ENCODE results near the gene MSL3B.

MSL3B gene

GRCh38 chr2:233865838-233866237, 2.3 kb downstream of the MSL3B start:
- DNase-seq (no peak), ATAC-seq (no peak)
- intact Hi-C loops (cut with DNase I; ENCODE audit: low total_unique reads): no loop called here
- H3K27me3 ChIP-seq: peaks cover 0 to 26% (median 5%) of the 10 kb centered on the region in 3 donors
- in situ Hi-C loops (cut with MboI; ENCODE audit: low sequenced_read_pairs in 4 of 4): no loop called here
- no peaks in the 10 kb centered on the region for H3K36me3 ChIP-seq
- H3K4me3 ChIP-seq: no peak overlapping the region
- no peaks in the 10 kb centered on the region for H3K9me3 ChIP-seq
- H3K4me1 ChIP-seq: no peaks in the 10 kb centered on the region
- no peak overlapping the region for H3K27ac ChIP-seq
- no peak for TF ChIP-seq CTCF (IDR thresholded peaks at IDR 0.05 in 4 of 5, conservative IDR thresholded peaks at IDR 0.05 in 1 of 5)
- TF ChIP-seq POLR2A (IDR thresholded peaks at IDR 0.05): no peak

GRCh38 chr2:233862261-233862768, 5.9 kb downstream of the MSL3B start:
- Histone ChIP-seq H3K27ac (no peak overlapping the region), H3K9me3 (no peaks in the 10 kb centered on the region), H3K4me3 (no peak overlapping the region), H3K27me3 (no peaks in the 10 kb centered on the region), H3K4me1 (no peaks in the 10 kb centered on the region), H3K36me3 (no peaks in the 10 kb centered on the region)
- DNase-seq (no peak), ATAC-seq (no peak)
- intact Hi-C loops (cut with DNase I; ENCODE audit: low total_unique reads): no loop called here
- no peak for TF ChIP-seq CTCF (IDR thresholded peaks at IDR 0.05 in 4 of 5, conservative IDR thresholded peaks at IDR 0.05 in 1 of 5)
- TF ChIP-seq POLR2A (IDR thresholded peaks at IDR 0.05): no peak
- in situ Hi-C loops (cut with MboI; ENCODE audit: low sequenced_read_pairs in 4 of 4): no loop called here

DNA sequence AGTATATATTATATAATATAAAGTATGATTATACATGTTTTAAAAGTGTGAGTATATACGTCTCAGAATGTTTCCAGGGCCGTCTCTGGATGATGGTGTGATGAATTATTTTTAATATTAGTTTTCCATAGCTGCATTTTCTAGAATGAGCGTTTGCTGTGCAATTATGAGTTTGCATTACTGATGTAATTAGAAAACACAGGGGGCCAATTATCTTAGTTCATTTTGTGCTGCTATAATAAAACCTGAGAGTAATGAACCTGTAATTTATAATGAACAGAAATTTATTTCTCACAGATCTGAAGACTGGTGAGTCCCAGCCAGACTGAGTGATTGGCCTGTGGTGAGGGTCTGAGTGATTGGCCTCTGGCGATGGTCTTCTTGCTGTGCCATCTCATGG, 9.9 kb downstream of the MSL3B start:
- ATAC-seq: no peak
- H3K4me3 ChIP-seq: no peak overlapping the region
- no peak for TF ChIP-seq CTCF (IDR thresholded peaks at IDR 0.05 in 4 of 5, conservative IDR thresholded peaks at IDR 0.05 in 1 of 5)
- peaks cover 9% of the 10 kb centered on the region in 2 donors for H3K4me1 ChIP-seq
- no peaks in the 10 kb centered on the region for H3K36me3 ChIP-seq
- intact Hi-C loops (cut with DNase I; ENCODE audit: low total_unique reads) (no loop called here), in situ Hi-C loops (cut with MboI; ENCODE audit: low sequenced_read_pairs in 4 of 4) (no loop called here)
- DNase-seq: no peak
- H3K27me3 ChIP-seq: no peaks in the 10 kb centered on the region
- H3K9me3 ChIP-seq: no peaks in the 10 kb centered on the region
- no peak overlapping the region for H3K27ac ChIP-seq

- peaks cover 9 to 10% of the 10 kb centered on the region in 2 donors for H3K4me1 ChIP-seq
- no peak overlapping the region for H3K27ac ChIP-seq
- intact Hi-C loops (cut with DNase I; ENCODE audit: low total_unique reads): no loop called here
- H3K27me3 ChIP-seq: no peaks in the 10 kb centered on the region
- DNase-seq (no peak), ATAC-seq (no peak)
- H3K9me3 ChIP-seq: no peaks in the 10 kb centered on the region
- TF ChIP-seq CTCF (IDR thresholded peaks at IDR 0.05 in 4 of 5, conservative IDR thresholded peaks at IDR 0.05 in 1 of 5): peak in 2 of 5 experiments; percentile 9 to 39
- no peak for TF ChIP-seq POLR2A (IDR thresholded peaks at IDR 0.05)
- no peaks in the 10 kb centered on the region for H3K36me3 ChIP-seq
- H3K4me3 ChIP-seq: no peak overlapping the region
- in situ Hi-C loops (cut with MboI; ENCODE audit: low sequenced_read_pairs in 4 of 4): no loop called here
Observed at GRCh38 chr2:233857511-233858141, 10.6 kb downstream of the MSL3B start.

DNA sequence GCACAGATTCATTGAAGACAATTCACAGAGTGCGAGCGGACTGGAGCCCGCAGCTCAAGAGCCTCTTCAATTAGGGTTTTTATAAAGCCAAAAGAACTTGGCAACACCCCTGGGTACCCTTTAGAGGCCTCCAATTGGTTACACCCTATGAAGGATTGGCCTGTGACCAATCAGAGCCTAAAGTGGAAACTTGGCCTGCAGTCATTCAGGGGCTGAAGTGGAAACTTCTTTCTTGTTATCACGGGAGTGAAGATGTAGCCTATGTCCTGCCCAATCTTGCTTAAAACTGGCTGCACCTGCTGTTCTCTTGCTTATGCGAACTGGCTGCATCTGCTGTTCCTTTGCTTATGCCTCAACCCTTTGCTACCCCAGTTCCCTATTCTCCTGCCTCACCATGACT, 12.0 kb downstream of the MSL3B start:
- ATAC-seq: no peak
- Histone ChIP-seq H3K9me3 (no peaks in the 10 kb centered on the region), H3K4me1 (peaks cover 9 to 10% of the 10 kb centered on the region in 2 donors), H3K4me3 (no peak overlapping the region), H3K27me3 (no peaks in the 10 kb centered on the region), H3K27ac (no peak overlapping the region), H3K36me3 (no peaks in the 10 kb centered on the region)
- TF ChIP-seq CTCF (IDR thresholded peaks at IDR 0.05 in 4 of 5, conservative IDR thresholded peaks at IDR 0.05 in 1 of 5) (no peak), POLR2A (IDR thresholded peaks at IDR 0.05) (no peak)
- intact Hi-C loops (cut with DNase I; ENCODE audit: low total_unique reads) (no loop called here), in situ Hi-C loops (cut with MboI; ENCODE audit: low sequenced_read_pairs in 4 of 4) (no loop called here)
- no peak for DNase-seq
